Measurements from ENCODE around the gene RAD9A.

Gene RAD9A

GRCh38 chr11:67435031-67435726 is 43.4 kb downstream of the RAD9A start:
- Histone ChIP-seq H3K36me3 (ENCODE audit: insufficient read depth, low read length) (peaks cover 44% of the 10 kb centered on the region), H3K4me1 (ENCODE audit: insufficient read depth, low read length) (peaks cover 4% of the 10 kb centered on the region; the same call in 1 of the 2 replicates)

GRCh38 chr11:67435727-67436458 is 44.1 kb downstream of the RAD9A start:
- Histone ChIP-seq H3K27me3 (ENCODE audit: insufficient read depth, low read length) (no peaks in the 10 kb centered on the region), H3K9ac (ENCODE audit: low read depth, low read length) (peak overlapping the region; percentile 64), H3K36me3 (ENCODE audit: insufficient read depth, low read length) (peaks cover 50% of the 10 kb centered on the region), H3K4me1 (ENCODE audit: insufficient read depth, low read length) (peaks cover 4% of the 10 kb centered on the region; the same call in 1 of the 2 replicates), H3K9me3 (ENCODE audit: insufficient read depth, low read depth, low read length) (no peaks in the 10 kb centered on the region), H3K4me3 (ENCODE audit: low read length) (no peak overlapping the region), H3K27ac (ENCODE audit: low read depth, low read length) (peak overlapping the region; percentile 95)
- 91% methylated on average over 38 of the region's 38 CpGs for WGBS

More at GRCh38 chr11:67435031-67435726, 43.4 kb downstream of the RAD9A start:
- no peaks in the 10 kb centered on the region for H3K9me3 ChIP-seq (ENCODE audit: insufficient read depth, low read depth, low read length)
- H3K4me3 ChIP-seq (ENCODE audit: low read length): no peak overlapping the region
- peak overlapping the region; percentile 95; the same call in 1 of the 2 replicates for H3K27ac ChIP-seq (ENCODE audit: low read depth, low read length)
- no peaks in the 10 kb centered on the region for H3K27me3 ChIP-seq (ENCODE audit: insufficient read depth, low read length)
- WGBS: 94% methylated on average over 26 of the region's 26 CpGs
- no peak overlapping the region for H3K9ac ChIP-seq (ENCODE audit: low read depth, low read length)

GRCh38 chr11:67436459-67437081 is 44.8 kb downstream of the RAD9A start:
- no peak overlapping the region for H3K4me3 ChIP-seq (ENCODE audit: low read length)
- peak overlapping the region; percentile 95 for H3K27ac ChIP-seq (ENCODE audit: low read depth, low read length)
- 48% methylated on average over 6 of the region's 6 CpGs for WGBS
- H3K9me3 ChIP-seq (ENCODE audit: insufficient read depth, low read depth, low read length): no peaks in the 10 kb centered on the region
- peaks cover 55% of the 10 kb centered on the region for H3K36me3 ChIP-seq (ENCODE audit: insufficient read depth, low read length)
- peaks cover 4% of the 10 kb centered on the region; the same call in 1 of the 2 replicates for H3K4me1 ChIP-seq (ENCODE audit: insufficient read depth, low read length)
- H3K9ac ChIP-seq (ENCODE audit: low read depth, low read length): peak overlapping the region; percentile 64
- H3K27me3 ChIP-seq (ENCODE audit: insufficient read depth, low read length): no peaks in the 10 kb centered on the region

- H3K4me3 ChIP-seq (ENCODE audit: low read length): no peak within 1 kb of the TSS
Measured at GRCh38 chr11:67437082-67437808, 45.5 kb downstream of the RAD9A start, which contains the start of gene PTPRCAP. TSS of gene PTPRCAP (minus strand) at chr11:67437682. CDS start at chr11:67437619, 63 bp downstream.

GRCh38 chr11:67437809-67438157 is 46.0 kb downstream of the RAD9A start:
- no peak overlapping the region for H3K4me3 ChIP-seq (ENCODE audit: low read length)
- H3K27me3 ChIP-seq (ENCODE audit: insufficient read depth, low read length): no peaks in the 10 kb centered on the region
- peaks cover 4% of the 10 kb centered on the region; the same call in 1 of the 2 replicates for H3K4me1 ChIP-seq (ENCODE audit: insufficient read depth, low read length)
- H3K36me3 ChIP-seq (ENCODE audit: insufficient read depth, low read length): peaks cover 52% of the 10 kb centered on the region
- H3K27ac ChIP-seq (ENCODE audit: low read depth, low read length): peak overlapping the region; percentile 90; the same call in 1 of the 2 replicates
- 85% methylated on average over 3 of the region's 3 CpGs for WGBS
- H3K9me3 ChIP-seq (ENCODE audit: insufficient read depth, low read depth, low read length): no peaks in the 10 kb centered on the region
- peak overlapping the region; percentile 49; the same call in 1 of the 2 replicates for H3K9ac ChIP-seq (ENCODE audit: low read depth, low read length)

More at GRCh38 chr11:67437082-67437808, 45.5 kb downstream of the RAD9A start, which contains the start of gene PTPRCAP:
- no peaks in the 10 kb centered on the region for H3K27me3 ChIP-seq (ENCODE audit: insufficient read depth, low read length)
- peaks cover 57% of the 10 kb centered on the region for H3K36me3 ChIP-seq (ENCODE audit: insufficient read depth, low read length)
- H3K9ac ChIP-seq (ENCODE audit: low read depth, low read length): peak within 1 kb of the TSS; percentile 49
- no peaks in the 10 kb centered on the region for H3K9me3 ChIP-seq (ENCODE audit: insufficient read depth, low read depth, low read length)
- WGBS: 82% methylated on average over 19 of the region's 26 CpGs
- peaks cover 4% of the 10 kb centered on the region; the same call in 1 of the 2 replicates for H3K4me1 ChIP-seq (ENCODE audit: insufficient read depth, low read length)
- peak within 1 kb of the TSS; percentile 90; the same call in 1 of the 2 replicates for H3K27ac ChIP-seq (ENCODE audit: low read depth, low read length)

GRCh38 chr11:67438158-67438902 is 46.5 kb downstream of the RAD9A start:
- H3K9ac ChIP-seq (ENCODE audit: low read depth, low read length): no peak overlapping the region
- H3K27ac ChIP-seq (ENCODE audit: low read depth, low read length): no peak overlapping the region; the same call in 1 of the 2 replicates
- no peaks in the 10 kb centered on the region for H3K9me3 ChIP-seq (ENCODE audit: insufficient read depth, low read depth, low read length)
- WGBS: 89% methylated on average over 41 of the region's 41 CpGs
- H3K4me1 ChIP-seq (ENCODE audit: insufficient read depth, low read length): peaks cover 4% of the 10 kb centered on the region; the same call in 1 of the 2 replicates
- H3K4me3 ChIP-seq (ENCODE audit: low read length): no peak overlapping the region
- H3K27me3 ChIP-seq (ENCODE audit: insufficient read depth, low read length): no peaks in the 10 kb centered on the region
- H3K36me3 ChIP-seq (ENCODE audit: insufficient read depth, low read length): peaks cover 47% of the 10 kb centered on the region

- Histone ChIP-seq H3K27me3 (ENCODE audit: insufficient read depth, low read length) (no peaks in the 10 kb centered on the region), H3K4me1 (ENCODE audit: insufficient read depth, low read length) (peaks cover 4% of the 10 kb centered on the region; the same call in 1 of the 2 replicates), H3K36me3 (ENCODE audit: insufficient read depth, low read length) (peaks cover 37% of the 10 kb centered on the region), H3K27ac (ENCODE audit: low read depth, low read length) (no peak overlapping the region; the same call in 1 of the 2 replicates), H3K4me3 (ENCODE audit: low read length) (no peak overlapping the region), H3K9me3 (ENCODE audit: insufficient read depth, low read depth, low read length) (no peaks in the 10 kb centered on the region), H3K9ac (ENCODE audit: low read depth, low read length) (no peak overlapping the region)
- 92% methylated on average over 31 of the region's 31 CpGs for WGBS
Measured at GRCh38 chr11:67439321-67440228, 47.8 kb downstream of the RAD9A start.

- Histone ChIP-seq H3K4me1 (ENCODE audit: insufficient read depth, low read length) (peaks cover 4% of the 10 kb centered on the region; the same call in 1 of the 2 replicates), H3K9me3 (ENCODE audit: insufficient read depth, low read depth, low read length) (no peaks in the 10 kb centered on the region), H3K4me3 (ENCODE audit: low read length) (no peak overlapping the region), H3K9ac (ENCODE audit: low read depth, low read length) (no peak overlapping the region), H3K27me3 (ENCODE audit: insufficient read depth, low read length) (no peaks in the 10 kb centered on the region), H3K27ac (ENCODE audit: low read depth, low read length) (no peak overlapping the region), H3K36me3 (ENCODE audit: insufficient read depth, low read length) (peaks cover 35% of the 10 kb centered on the region)
- WGBS: 91% methylated on average over 17 of the region's 17 CpGs
Measured at GRCh38 chr11:67440229-67441097, 48.7 kb downstream of the RAD9A start.

- Histone ChIP-seq H3K4me3 (ENCODE audit: low read length) (no peak overlapping the region), H3K9me3 (ENCODE audit: insufficient read depth, low read depth, low read length) (no peaks in the 10 kb centered on the region), H3K36me3 (ENCODE audit: insufficient read depth, low read length) (peaks cover 35% of the 10 kb centered on the region), H3K4me1 (ENCODE audit: insufficient read depth, low read length) (peaks cover 4% of the 10 kb centered on the region; the same call in 1 of the 2 replicates), H3K27ac (ENCODE audit: low read depth, low read length) (no peak overlapping the region), H3K9ac (ENCODE audit: low read depth, low read length) (no peak overlapping the region), H3K27me3 (ENCODE audit: insufficient read depth, low read length) (no peaks in the 10 kb centered on the region)
- WGBS: 94% methylated on average over 21 of the region's 21 CpGs
Measured at GRCh38 chr11:67441098-67441563, 49.3 kb downstream of the RAD9A start.

All from HUES64 (cell line).